DMS53 treated with DMSO at 0.1 percent for 48 hours (cell line): Measurements from ENCODE around the gene WNT7A.
"Not testable (repeated sequence)": the region's sequence is repeated elsewhere in the genome, so short reads cannot be mapped to it uniquely, and the experiment has no call there.

Experiments used
- DNase-seq: peaks from one replicate; lab custom pipeline; 2025; ENCODE audit not compliant: unreplicated experiment; lab: John Stamatoyannopoulos, UW

Gene WNT7A

GRCh38 chr3:13866041-13866965, 13.6 kb downstream of the WNT7A start:
- no peak for DNase-seq

- no peak for DNase-seq
Measured at GRCh38 chr3:13865581-13865980, 14.3 kb downstream of the WNT7A start.

- DNase-seq = no peak
Measured at GRCh38 chr3:13865106-13865505, 14.8 kb downstream of the WNT7A start.

- DNase-seq = no peak
Measured at GRCh38 chr3:13863965-13864595, 15.8 kb downstream of the WNT7A start.

GRCh38 chr3:13863382-13863952, 16.4 kb downstream of the WNT7A start:
- DNase-seq = no peak

GRCh38 chr3:13861461-13861860, 18.4 kb downstream of the WNT7A start:
- no peak for DNase-seq

GRCh38 chr3:13860001-13860400, 19.9 kb downstream of the WNT7A start:
- DNase-seq = no peak

- DNase-seq = no peak
Measured at GRCh38 chr3:13858768-13859520, 20.9 kb downstream of the WNT7A start.

GRCh38 chr3:13857702-13858380, 22.0 kb downstream of the WNT7A start:
- DNase-seq = no peak

- DNase-seq = not testable (repeated sequence)
Measured at GRCh38 chr3:13856628-13857027, 23.2 kb downstream of the WNT7A start.

GRCh38 chr3:13856006-13856405, 23.9 kb downstream of the WNT7A start:
- no peak for DNase-seq

GRCh38 chr3:13854492-13854891, 25.4 kb downstream of the WNT7A start:
- DNase-seq = no peak

GRCh38 chr3:13853978-13854296, 25.9 kb downstream of the WNT7A start:
- no peak for DNase-seq

GRCh38 chr3:13853256-13853977, 26.5 kb downstream of the WNT7A start:
- DNase-seq = no peak

- DNase-seq = no peak
Measured at GRCh38 chr3:13852638-13853009, 27.2 kb downstream of the WNT7A start.

GRCh38 chr3:13851997-13852637, 27.8 kb downstream of the WNT7A start:
- no peak for DNase-seq

GRCh38 chr3:13851091-13851849, 28.6 kb downstream of the WNT7A start:
- DNase-seq = no peak

- no peak for DNase-seq
Measured at GRCh38 chr3:13850161-13850945, 29.5 kb downstream of the WNT7A start.
